GM10248 (cell line): ENCODE data around the gene ZNF236.

Source experiments
- CTCF ChIA-PET: fragments of 300-600 bp; sonication (Branson Sonifier 250); formaldehyde crosslinking; extraction: SDS; loops from one replicate; lab custom pipeline; 2021; ENCODE audit warnings: antibody characterized with exemption; lab: Yijun Ruan, JAX
- POLR2A ChIA-PET: fragments of 350-650 bp; sonication (Branson Sonifier 250); formaldehyde crosslinking; extraction: SDS; loops from one replicate; lab custom pipeline; 2020; ENCODE audit warnings: antibody characterized with exemption; lab: Yijun Ruan, JAX
- DNase-seq: peaks from one replicate; pipeline ENCODE4 v3.0.0; 2012; ENCODE audit errors: extremely low spot score
- CTCF ChIP-seq: IDR thresholded peaks from 2 replicates; pipeline ENCODE4 v1.5.1; 2012; ENCODE audit warnings: mild to moderate bottlenecking, low read depth; ENCODE audit errors: extremely low read depth, missing control alignments, control extremely low read depth

ZNF236 gene

GRCh38 chr18:77005651-77006195 lies 183.4 kb downstream of the ZNF236 start:
- CTCF ChIA-PET: interaction anchor here (1.1 to 4.0 kb wide), 5 partner anchors 9 to 206 kb away, joined by 3 to 18 read pairs (median 5); no protein-coding TSS in a partner anchor
- POLR2A ChIA-PET: no interaction called here
- DNase-seq: no peak
- no peak for TF ChIP-seq CTCF

- no peak for TF ChIP-seq CTCF
- CTCF ChIA-PET: interaction anchor here (1.0 to 4.0 kb wide), 4 partner anchors 8 to 205 kb away, joined by 3 to 13 read pairs (median 4); no protein-coding TSS in a partner anchor
- no peak for DNase-seq
- POLR2A ChIA-PET: no interaction called here
These were observed 184.2 kb downstream of the ZNF236 start for GRCh38 chr18:77006305-77007175.

GRCh38 chr18:77007251-77007650 lies 184.9 kb downstream of the ZNF236 start:
- POLR2A ChIA-PET: no interaction called here
- no peak for TF ChIP-seq CTCF
- DNase-seq: no peak
- CTCF ChIA-PET: interaction anchor here (1.0 kb wide), 2 partner anchors 24 to 204 kb away, joined by 3 to 4 read pairs; no protein-coding TSS in a partner anchor

GRCh38 chr18:77008006-77008405 lies 185.6 kb downstream of the ZNF236 start:
- CTCF ChIA-PET: interaction anchor here (5.8 kb wide), 1 partner anchor 8 kb away, joined by 40 read pairs; no protein-coding TSS in a partner anchor
- no peak for DNase-seq
- TF ChIP-seq CTCF: no peak
- POLR2A ChIA-PET: no interaction called here

- DNase-seq: no peak
- no peak for TF ChIP-seq CTCF
- POLR2A ChIA-PET: interaction anchor here (0.6 kb wide), 1 partner anchor 116 kb away, joined by 5 read pairs; no protein-coding TSS in a partner anchor
- CTCF ChIA-PET: interaction anchor here (0.6 to 5.8 kb wide), 4 partner anchors 9 to 204 kb away, joined by 3 to 40 read pairs (median 3); no protein-coding TSS in a partner anchor
These were observed 186.4 kb downstream of the ZNF236 start for GRCh38 chr18:77008576-77009315.

GRCh38 chr18:77009675-77010074 lies 187.3 kb downstream of the ZNF236 start:
- no peak for DNase-seq
- ChIA-PET POLR2A (interaction anchor here (0.6 kb wide), 1 partner anchor 115 kb away, joined by 5 read pairs; no protein-coding TSS in a partner anchor), CTCF (interaction anchor here (1.0 to 5.8 kb wide), 3 partner anchors 10 to 27 kb away, joined by 3 to 40 read pairs (median 3); no protein-coding TSS in a partner anchor)
- no peak for TF ChIP-seq CTCF
